Duodenal mucosa (tissue), 2 donors: ENCODE data around the gene IFT27.
"Not testable (repeated sequence)": the region's sequence is repeated elsewhere in the genome, so short reads cannot be mapped to it uniquely, and the experiment has no call there.

Experiments used
- H3K27ac ChIP-seq: one replicate; pipeline ENCODE4 v1.7.0; 2013; ENCODE audit warnings: low read depth, low read length
- H3K27me3 ChIP-seq, 2 donors: one replicate each; pipeline ENCODE4 v1.7.0; 2013; ENCODE audit warnings: low read length in 2 of 2, control low read depth in 1 of 2; ENCODE audit not compliant: insufficient read depth in 2 of 2, control insufficient read depth in 1 of 2
- H3K36me3 ChIP-seq, 2 donors: one replicate each; pipeline ENCODE4 v1.7.0; 2013; ENCODE audit warnings: low read length in 2 of 2, control low read depth in 1 of 2; ENCODE audit not compliant: insufficient read depth in 2 of 2, control insufficient read depth in 1 of 2
- H3K4me1 ChIP-seq, 2 donors: one replicate each; pipeline ENCODE4 v1.7.0; 2013; ENCODE audit warnings: low read length in 2 of 2, control low read depth in 1 of 2; ENCODE audit not compliant: insufficient read depth in 2 of 2, control insufficient read depth in 1 of 2
- H3K4me3 ChIP-seq, 2 donors: one replicate each; pipeline ENCODE4 v1.7.0; 2013; ENCODE audit warnings: low read length in 2 of 2, low read depth in 1 of 2
- H3K9ac ChIP-seq, 2 donors: one replicate each; pipeline ENCODE4 v1.7.0; 2013; ENCODE audit warnings: low read length in 2 of 2, low read depth in 1 of 2
- H3K9me3 ChIP-seq, 2 donors: one replicate each; pipeline ENCODE4 v1.7.0; 2013; ENCODE audit warnings: low read length in 2 of 2, control low read depth in 1 of 2; ENCODE audit not compliant: control insufficient read depth in 1 of 2

The IFT27 gene

GRCh38 chr22:36759481-36760159 lies 16.3 kb downstream of the IFT27 start:
- Histone ChIP-seq H3K4me1 (peaks cover 14 to 21% of the 10 kb centered on the region in 2 donors), H3K36me3 (no peaks in the 10 kb centered on the region), H3K27ac (no peak overlapping the region), H3K4me3 (no peak overlapping the region), H3K27me3 (peaks cover 0 to 3% of the 10 kb centered on the region in 2 donors), H3K9ac (no peak overlapping the region), H3K9me3 (no peaks in the 10 kb centered on the region)

GRCh38 chr22:36758792-36759271 lies 17.1 kb downstream of the IFT27 start:
- H3K27ac ChIP-seq: no peak overlapping the region
- H3K9me3 ChIP-seq: no peaks in the 10 kb centered on the region
- peaks cover 10 to 16% of the 10 kb centered on the region in 2 donors for H3K4me1 ChIP-seq
- peaks cover 0 to 3% of the 10 kb centered on the region in 2 donors for H3K27me3 ChIP-seq
- H3K4me3 ChIP-seq: no peak overlapping the region
- no peaks in the 10 kb centered on the region for H3K36me3 ChIP-seq
- no peak overlapping the region for H3K9ac ChIP-seq

- Histone ChIP-seq H3K27ac (no peak overlapping the region), H3K9me3 (no peaks in the 10 kb centered on the region), H3K4me1 (peaks cover 2 to 15% of the 10 kb centered on the region in 2 donors), H3K4me3 (no peak overlapping the region), H3K36me3 (no peaks in the 10 kb centered on the region), H3K9ac (no peak overlapping the region), H3K27me3 (peaks cover 0 to 7% of the 10 kb centered on the region in 2 donors)
Observed at GRCh38 chr22:36757668-36758211, 18.2 kb downstream of the IFT27 start.

GRCh38 chr22:36756746-36757655 lies 18.9 kb downstream of the IFT27 start:
- Histone ChIP-seq H3K9ac (no peak overlapping the region), H3K4me3 (no peak overlapping the region), H3K9me3 (no peaks in the 10 kb centered on the region), H3K36me3 (no peaks in the 10 kb centered on the region), H3K4me1 (peaks cover 5 to 15% of the 10 kb centered on the region in 2 donors), H3K27me3 (peaks cover 0 to 7% of the 10 kb centered on the region in 2 donors), H3K27ac (no peak overlapping the region)

- no peaks in the 10 kb centered on the region for H3K36me3 ChIP-seq
- H3K27me3 ChIP-seq: peaks cover 0 to 7% of the 10 kb centered on the region in 2 donors
- no peaks in the 10 kb centered on the region for H3K9me3 ChIP-seq
Observed at GRCh38 chr22:36756031-36756430, 19.9 kb downstream of the IFT27 start.

GRCh38 chr22:36755316-36755715 lies 20.6 kb downstream of the IFT27 start:
- Histone ChIP-seq H3K27ac (no peak overlapping the region), H3K36me3 (no peaks in the 10 kb centered on the region), H3K9me3 (no peaks in the 10 kb centered on the region), H3K9ac (no peak overlapping the region), H3K27me3 (peaks cover 0 to 7% of the 10 kb centered on the region in 2 donors), H3K4me3 (no peak overlapping the region), H3K4me1 (peaks cover 5 to 15% of the 10 kb centered on the region in 2 donors)

More at GRCh38 chr22:36756031-36756430, 19.9 kb downstream of the IFT27 start:
- no peak overlapping the region for H3K4me3 ChIP-seq
- H3K4me1 ChIP-seq: peaks cover 5 to 15% of the 10 kb centered on the region in 2 donors
- no peak overlapping the region for H3K27ac ChIP-seq
- H3K9ac ChIP-seq: no peak overlapping the region

GRCh38 chr22:36754881-36755280 lies 21.0 kb downstream of the IFT27 start:
- H3K27ac ChIP-seq, H3K4me3 ChIP-seq, H3K9me3 ChIP-seq, H3K36me3 ChIP-seq, H3K9ac ChIP-seq, H3K27me3 ChIP-seq: not testable (repeated sequence)
- H3K4me1 ChIP-seq: peaks cover 5 to 15% of the 10 kb centered on the region in 2 donors

- Histone ChIP-seq H3K9me3 (no peaks in the 10 kb centered on the region), H3K36me3 (no peaks in the 10 kb centered on the region), H3K4me3 (no peak overlapping the region), H3K9ac (no peak overlapping the region), H3K27ac (no peak overlapping the region), H3K27me3 (peaks cover 0 to 7% of the 10 kb centered on the region in 2 donors), H3K4me1 (peaks cover 5 to 15% of the 10 kb centered on the region in 2 donors)
Observed at GRCh38 chr22:36753916-36754315, 22.0 kb downstream of the IFT27 start.

- Histone ChIP-seq H3K9ac (no peak overlapping the region), H3K4me3 (no peak overlapping the region), H3K36me3 (no peaks in the 10 kb centered on the region), H3K27ac (no peak overlapping the region), H3K4me1 (peaks cover 5 to 15% of the 10 kb centered on the region in 2 donors), H3K9me3 (no peaks in the 10 kb centered on the region), H3K27me3 (peaks cover 0 to 7% of the 10 kb centered on the region in 2 donors)
Observed at GRCh38 chr22:36753120-36753802, 22.7 kb downstream of the IFT27 start.
